NCI-H146 (cell line): Measurements from ENCODE around the gene GJB4.
"Not testable (repeated sequence)": the region's sequence is repeated elsewhere in the genome, so short reads cannot be mapped to it uniquely, and the experiment has no call there.

Experiments
- DNase-seq: peaks from one replicate; lab custom pipeline; 2025; lab: John Stamatoyannopoulos, UW

GJB4 gene

GRCh38 chr1:34800214-34800613 lies 40.7 kb downstream of the GJB4 start:
- no peak for DNase-seq

- DNase-seq: no peak
These were observed 44.2 kb downstream of the GJB4 start for GRCh38 chr1:34803770-34804169.

GRCh38 chr1:34806396-34806795 lies 46.9 kb downstream of the GJB4 start:
- no peak for DNase-seq

- DNase-seq: no peak
These were observed 48.7 kb downstream of the GJB4 start for GRCh38 chr1:34808051-34808810.

GRCh38 chr1:34810781-34811180 lies 51.2 kb downstream of the GJB4 start:
- not testable (repeated sequence) for DNase-seq
